ENCODE results near the gene TNS1.

TNS1 gene

GRCh38 chr2:217930761-217931563 lies 71.8 kb downstream of the TNS1 start:
- no peak for DNase-seq (ENCODE audit: low read depth in 2 of 2)

- DNase-seq (ENCODE audit: low read depth in 2 of 2) = peak; percentile 59 to 63
Observed at GRCh38 chr2:217929757-217930707, 72.8 kb downstream of the TNS1 start.

- no peak for DNase-seq (ENCODE audit: low read depth in 2 of 2)
Observed at GRCh38 chr2:217929272-217929671, 73.5 kb downstream of the TNS1 start.

GRCh38 chr2:217928324-217929181 lies 74.2 kb downstream of the TNS1 start:
- DNase-seq (ENCODE audit: low read depth in 2 of 2) = no peak

GRCh38 chr2:217927601-217928323 lies 75.0 kb downstream of the TNS1 start:
- DNase-seq (ENCODE audit: low read depth in 2 of 2) = no peak

- no peak for DNase-seq (ENCODE audit: low read depth in 2 of 2)
Observed at GRCh38 chr2:217926801-217927200, 76.0 kb downstream of the TNS1 start.

GRCh38 chr2:217924346-217924901 lies 78.4 kb downstream of the TNS1 start:
- DNase-seq (ENCODE audit: low read depth in 2 of 2) = no peak

- no peak for DNase-seq (ENCODE audit: low read depth in 2 of 2)
Observed at GRCh38 chr2:217923007-217923686, 79.6 kb downstream of the TNS1 start.

- DNase-seq (ENCODE audit: low read depth in 2 of 2) = no peak
Observed at GRCh38 chr2:217922101-217923006, 80.4 kb downstream of the TNS1 start.

GRCh38 chr2:217920879-217921603 lies 81.8 kb downstream of the TNS1 start:
- DNase-seq (ENCODE audit: low read depth in 2 of 2) = no peak

- peak; percentile 42 to 53 for DNase-seq (ENCODE audit: low read depth in 2 of 2)
Observed at GRCh38 chr2:217919781-217920351, 82.9 kb downstream of the TNS1 start.

- DNase-seq (ENCODE audit: low read depth in 2 of 2) = no peak
Observed at GRCh38 chr2:217919204-217919603, 83.6 kb downstream of the TNS1 start.

GRCh38 chr2:217918308-217919024 lies 84.3 kb downstream of the TNS1 start:
- DNase-seq (ENCODE audit: low read depth in 2 of 2) = no peak

GRCh38 chr2:217916504-217917254 lies 86.1 kb downstream of the TNS1 start:
- no peak for DNase-seq (ENCODE audit: low read depth in 2 of 2)

GRCh38 chr2:217915706-217916105 lies 87.1 kb downstream of the TNS1 start:
- DNase-seq (ENCODE audit: low read depth in 2 of 2) = no peak

GRCh38 chr2:217914878-217915277 lies 87.9 kb downstream of the TNS1 start:
- DNase-seq (ENCODE audit: low read depth in 2 of 2) = no peak

GRCh38 chr2:217914078-217914477 lies 88.7 kb downstream of the TNS1 start:
- DNase-seq (ENCODE audit: low read depth in 2 of 2) = no peak

Measured in fibroblast of skin of left biceps (primary cell).